Prostate gland (tissue), 2 donors: ENCODE data around the gene EIF4G3. TPM values are rescaled to one million over a fixed set of nuclear protein-coding genes. Genes with fewer than 3 reads are reported as not detected.
"Not testable (repeated sequence)": the region's sequence is repeated elsewhere in the genome, so short reads cannot be mapped to it uniquely, and the experiment has no call there.

Source experiments
- DNase-seq: peaks from one replicate; pipeline ENCODE4 v3.0.0-alpha.2; 2019; ENCODE audit warnings: low spot score
- H3K27ac ChIP-seq, 2 donors: fragments of 200-600 bp; sonication (generic); 2 replicates each; pipeline ENCODE4 v1.5.1; 2017 to 2019
- H3K27me3 ChIP-seq: fragments of 200-600 bp; sonication (generic); replicated peaks from 2 replicates; pipeline ENCODE4 v1.5.1; 2019; ENCODE audit not compliant: insufficient read depth
- H3K36me3 ChIP-seq, 2 donors: fragments of 200-600 bp; sonication (generic); 1 replicate in 1 of 2; 2 replicates in 1 of 2; pipeline versions ENCODE4 v1.5.1 to v1.8.1; 2017 to 2019
- H3K4me1 ChIP-seq: fragments of 200-600 bp; sonication (generic); replicated peaks from 2 replicates; pipeline ENCODE4 v1.5.1; 2019
- H3K4me3 ChIP-seq, 2 donors: fragments of 200-600 bp; sonication (generic); 2 replicates each; pipeline ENCODE4 v1.5.1; 2017 to 2019
- H3K9me3 ChIP-seq: fragments of 200-600 bp; sonication (generic); 2 replicates; pipeline ENCODE4 v1.5.1; 2017
- POLR2A ChIP-seq: fragments of 450-650 bp; IDR thresholded peaks from one replicate; pipeline ENCODE4 v1.6.1; 2016; ENCODE audit warnings: antibody characterized with exemption, mild to moderate bottlenecking
- POLR2AphosphoS5 ChIP-seq: sonication (generic); formaldehyde crosslinking; IDR thresholded peaks from one replicate; pipeline ENCODE4 v1.6.1; 2017; ENCODE audit warnings: antibody characterized with exemption
- WGBS: methylation state at CpG from one replicate; pipeline ENCODE4 v1.1.5; 2018; 5-methylcytosine and 5-hydroxymethylcytosine counted together
- intact Hi-C: fragments of 100-400 bp; cut with DNase I; formaldehyde crosslinking; loops from one replicate; pipeline ENCODE4 v1.14.2; 2022
- total RNA-seq, 2 donors: library from RNA; depleted of rRNA; stranded (reverse); fragments of >200 nt; gene quantifications; one replicate each; pipeline ENCODE4 v1.1.0, GENCODE V29; 2016
- TF ChIP-seq, protein P1 (sequence below), 4 experiments: fragments of 200-600 bp in 2 of 4; fragments of 450-650 bp in 2 of 4; sonication (generic) in 2 of 4; IDR thresholded peaks; 1 replicate in 3 of 4; 2 replicates in 1 of 4; pipeline ENCODE4 v1.5.1; 2016 to 2019; ENCODE audit warnings: antibody characterized with exemption in 4 of 4, mild to moderate bottlenecking in 2 of 4, moderate library complexity in 2 of 4

Gene EIF4G3
- total RNA-seq, 2 donors from 2014 or later = 28.3 to 81.1 TPM

DNA sequence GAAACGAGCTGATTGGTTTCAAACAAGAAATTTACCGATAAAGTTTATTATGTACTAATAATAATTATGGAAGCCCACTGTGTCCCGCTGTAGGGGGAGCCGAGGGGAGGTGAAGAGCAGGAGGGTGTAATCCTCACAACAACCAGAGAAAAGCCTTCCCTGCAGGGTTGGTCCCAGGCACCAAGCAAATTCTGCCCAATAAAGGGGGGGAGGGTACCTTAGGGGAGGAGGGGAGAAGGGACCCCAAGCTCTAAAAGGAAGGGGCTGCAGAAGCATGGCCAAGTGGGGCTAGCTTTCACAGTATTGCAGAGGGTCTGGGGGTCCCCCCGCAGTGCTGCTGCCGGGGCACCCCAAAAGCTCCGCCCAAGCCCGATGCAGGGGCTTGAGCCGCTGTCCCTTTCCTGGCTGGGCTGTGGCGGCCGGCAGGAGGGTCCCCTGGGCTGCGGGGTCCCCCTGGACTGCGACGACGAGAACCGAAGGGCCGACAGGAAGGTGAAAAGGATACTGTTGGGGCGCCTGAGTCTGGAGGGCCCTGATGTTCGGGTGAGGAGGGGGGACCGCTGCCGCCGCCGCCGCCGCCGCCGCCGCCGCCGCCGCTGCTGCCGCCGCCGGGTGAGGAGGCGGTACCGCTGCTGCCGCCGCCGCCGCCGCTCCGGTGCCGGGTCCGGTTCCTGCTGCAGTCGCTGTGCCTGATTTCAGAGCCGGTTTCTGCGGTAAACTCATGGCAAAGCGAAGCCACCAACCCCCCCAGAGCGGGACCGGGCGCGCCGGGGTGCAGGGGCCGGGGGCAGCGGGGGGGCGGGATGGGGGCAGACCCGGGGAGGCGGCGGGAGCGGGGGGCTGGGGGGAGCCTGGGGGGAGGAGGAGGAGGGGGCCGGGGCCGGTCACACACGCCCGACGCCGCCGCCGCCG lies 771 bp downstream of the EIF4G3 start:
- Histone ChIP-seq H3K4me1 (no peaks in the 10 kb centered on the region), H3K27me3 (no peaks in the 10 kb centered on the region), H3K36me3 (no peaks in the 10 kb centered on the region), H3K4me3 (peak overlapping the region; percentile 66 to 79), H3K27ac (peak overlapping the region; percentile 79 to 82), H3K9me3 (no peaks in the 10 kb centered on the region)
- peak; percentile 11 for DNase-seq
- WGBS = under 1% methylated on average over 24 of the region's 69 CpGs
- TF ChIP-seq POLR2A (no peak), POLR2AphosphoS5 (no peak)
- TF ChIP-seq, protein P1, sequence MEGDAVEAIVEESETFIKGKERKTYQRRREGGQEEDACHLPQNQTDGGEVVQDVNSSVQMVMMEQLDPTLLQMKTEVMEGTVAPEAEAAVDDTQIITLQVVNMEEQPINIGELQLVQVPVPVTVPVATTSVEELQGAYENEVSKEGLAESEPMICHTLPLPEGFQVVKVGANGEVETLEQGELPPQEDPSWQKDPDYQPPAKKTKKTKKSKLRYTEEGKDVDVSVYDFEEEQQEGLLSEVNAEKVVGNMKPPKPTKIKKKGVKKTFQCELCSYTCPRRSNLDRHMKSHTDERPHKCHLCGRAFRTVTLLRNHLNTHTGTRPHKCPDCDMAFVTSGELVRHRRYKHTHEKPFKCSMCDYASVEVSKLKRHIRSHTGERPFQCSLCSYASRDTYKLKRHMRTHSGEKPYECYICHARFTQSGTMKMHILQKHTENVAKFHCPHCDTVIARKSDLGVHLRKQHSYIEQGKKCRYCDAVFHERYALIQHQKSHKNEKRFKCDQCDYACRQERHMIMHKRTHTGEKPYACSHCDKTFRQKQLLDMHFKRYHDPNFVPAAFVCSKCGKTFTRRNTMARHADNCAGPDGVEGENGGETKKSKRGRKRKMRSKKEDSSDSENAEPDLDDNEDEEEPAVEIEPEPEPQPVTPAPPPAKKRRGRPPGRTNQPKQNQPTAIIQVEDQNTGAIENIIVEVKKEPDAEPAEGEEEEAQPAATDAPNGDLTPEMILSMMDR (IDR thresholded peaks at IDR 0.05) = no peak
- intact Hi-C loops = loop anchor here (5.0 kb wide), 1 partner anchor 389 kb away; the partner anchor contains the start of gene HP1BP3

DNA sequence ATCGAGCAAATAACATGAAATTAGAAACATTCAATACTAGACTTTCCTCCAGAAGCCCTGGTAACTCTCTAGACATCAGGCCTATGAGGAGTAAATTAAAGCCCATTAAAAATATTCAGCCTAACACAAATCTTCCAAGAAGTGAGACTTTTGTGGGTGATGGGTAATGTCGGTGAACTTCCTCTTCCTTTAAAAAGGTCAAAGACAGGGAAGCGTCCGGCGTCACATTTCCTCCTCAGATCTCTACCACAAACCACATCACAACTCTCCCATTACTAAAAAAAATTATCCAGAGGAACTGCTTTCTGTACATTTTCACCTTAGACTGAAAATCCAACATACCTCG lies 1.4 kb downstream of the EIF4G3 start:
- 1% methylated on average over 6 of the region's 6 CpGs for WGBS
- peak; percentile 29 for DNase-seq
- no peak for TF ChIP-seq POLR2A
- TF ChIP-seq POLR2AphosphoS5 = no peak
- TF ChIP-seq, protein P1 (IDR thresholded peaks at IDR 0.05) = no peak
- Histone ChIP-seq H3K9me3 (no peaks in the 10 kb centered on the region), H3K27me3 (no peaks in the 10 kb centered on the region), H3K27ac (peak overlapping the region; percentile 79 to 82), H3K4me1 (no peaks in the 10 kb centered on the region), H3K4me3 (peak overlapping the region; percentile 66 to 79), H3K36me3 (no peaks in the 10 kb centered on the region)
- intact Hi-C loops = loop anchor here (5.0 kb wide), 1 partner anchor 388 kb away; the partner anchor contains the start of gene HP1BP3

DNA sequence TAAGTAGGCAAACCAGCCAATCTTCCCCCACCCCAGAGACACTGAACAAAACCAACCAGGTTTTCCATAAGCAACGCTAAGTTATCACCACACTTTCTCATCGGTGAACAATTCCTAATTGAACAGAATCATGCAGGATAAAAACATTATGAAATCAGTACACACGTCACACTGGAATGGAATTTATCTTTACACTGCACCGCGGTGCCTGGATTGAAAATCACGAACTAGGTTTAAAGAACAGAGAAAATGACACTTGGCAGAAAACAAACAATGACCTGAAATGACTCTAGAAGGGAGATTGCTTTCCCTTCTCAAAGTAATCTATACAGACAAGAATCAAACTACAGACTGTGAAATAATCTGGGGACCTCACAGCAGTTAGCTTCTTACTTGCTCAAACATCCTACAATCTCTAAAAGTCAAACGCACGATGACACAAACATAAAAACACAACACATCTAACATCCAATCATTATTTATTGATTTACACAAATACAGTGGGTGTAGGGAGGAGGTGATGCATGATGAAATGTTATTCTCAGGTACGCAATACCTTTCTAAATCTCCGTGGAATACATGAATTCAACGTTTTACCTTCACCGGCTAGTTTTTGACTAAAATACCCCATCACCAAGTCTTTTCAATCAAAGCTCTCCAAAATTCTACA lies 1.9 kb downstream of the EIF4G3 start:
- no peaks in the 10 kb centered on the region for H3K4me1 ChIP-seq

DNA sequence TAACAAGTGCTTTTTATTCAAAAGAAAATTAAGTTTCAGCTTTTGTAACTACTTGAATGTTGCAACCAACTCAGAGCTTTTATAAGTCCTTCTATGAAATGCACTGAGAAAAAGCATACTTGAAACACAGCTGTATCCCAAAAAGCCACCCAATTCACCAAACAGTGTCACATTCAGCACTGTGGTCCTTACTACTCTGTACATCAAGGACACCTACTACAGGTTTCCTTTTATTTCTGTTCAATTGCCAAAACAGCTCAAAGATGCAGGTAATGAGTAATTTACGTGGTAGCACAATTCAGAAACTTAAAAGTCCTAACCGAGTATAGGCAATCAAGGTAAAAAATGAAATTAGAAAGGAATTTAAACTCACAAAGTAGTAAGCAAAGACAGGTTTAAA lies 2.5 kb downstream of the EIF4G3 start:
- 41% methylated on average over 2 of the region's 2 CpGs for WGBS
- peak overlapping the region; percentile 79 to 82 for H3K27ac ChIP-seq
- intact Hi-C loops = no loop called here
- H3K9me3 ChIP-seq = no peaks in the 10 kb centered on the region
- no peak for DNase-seq
- no peak for TF ChIP-seq POLR2AphosphoS5
- no peak for TF ChIP-seq POLR2A
- TF ChIP-seq, protein P1 (IDR thresholded peaks at IDR 0.05) = no peak
- no peaks in the 10 kb centered on the region for H3K36me3 ChIP-seq
- H3K4me3 ChIP-seq = no peak overlapping the region
- H3K4me1 ChIP-seq = no peaks in the 10 kb centered on the region
- no peaks in the 10 kb centered on the region for H3K27me3 ChIP-seq

More for the DNA sequence above, 1.9 kb downstream of the EIF4G3 start:
- TF ChIP-seq POLR2A (no peak), POLR2AphosphoS5 (peak; percentile 26)
- DNase-seq = no peak
- intact Hi-C loops = loop anchor here (5.0 kb wide), 1 partner anchor 387 kb away; the partner anchor contains the start of gene HP1BP3
- no peaks in the 10 kb centered on the region for H3K27me3 ChIP-seq
- H3K36me3 ChIP-seq = no peaks in the 10 kb centered on the region
- peak overlapping the region; percentile 66 to 79 for H3K4me3 ChIP-seq
- H3K9me3 ChIP-seq = no peaks in the 10 kb centered on the region
- WGBS = 8% methylated on average over 12 of the region's 12 CpGs
- peak overlapping the region; percentile 79 to 82 for H3K27ac ChIP-seq

DNA sequence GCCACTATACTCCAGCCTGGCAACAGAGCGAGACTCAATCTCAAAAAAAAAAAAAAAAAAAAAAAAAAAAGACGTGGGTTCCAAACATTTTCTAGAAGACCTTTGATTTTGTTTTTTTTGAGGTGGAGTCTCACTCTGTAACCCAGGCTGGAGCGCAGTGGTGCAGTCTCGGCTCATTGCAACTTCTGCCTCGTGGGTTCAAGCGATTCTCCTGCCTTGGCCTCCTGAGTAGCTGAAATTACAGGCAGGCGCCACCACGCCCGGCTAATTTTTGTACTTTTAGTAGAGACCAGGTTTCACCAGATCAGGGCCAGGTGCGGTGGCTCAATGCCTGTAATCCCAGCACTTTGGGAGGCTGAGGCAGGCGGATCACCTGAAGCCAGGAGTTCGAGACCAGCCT lies 3.6 kb downstream of the EIF4G3 start:
- DNase-seq, H3K4me3 ChIP-seq, H3K9me3 ChIP-seq, H3K27ac ChIP-seq, H3K4me1 ChIP-seq, H3K27me3 ChIP-seq, intact Hi-C loops, H3K36me3 ChIP-seq: not testable (repeated sequence)
- WGBS = 91% methylated on average over 12 of the region's 12 CpGs

DNA sequence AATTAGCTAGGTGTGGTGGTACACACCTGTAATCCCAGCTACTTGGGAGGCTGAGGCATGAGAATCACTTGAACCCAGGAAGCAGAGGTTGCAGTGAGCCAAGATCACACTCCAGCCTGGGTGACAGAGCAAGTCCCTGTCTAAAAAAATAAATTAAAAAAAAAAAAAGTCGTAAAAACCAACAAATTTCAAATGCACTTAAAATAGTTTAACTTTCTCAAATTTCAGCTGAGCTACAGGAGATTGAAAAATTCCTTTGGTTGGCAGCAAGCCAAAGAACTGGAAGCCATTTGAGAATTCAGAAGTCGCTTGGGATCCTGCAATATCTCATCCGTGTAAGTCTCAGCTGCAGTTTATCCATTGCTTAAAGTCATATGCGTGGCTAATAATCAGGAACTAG lies 5.9 kb downstream of the EIF4G3 start:
- H3K27me3 ChIP-seq, intact Hi-C loops, DNase-seq, H3K9me3 ChIP-seq, H3K4me1 ChIP-seq, H3K36me3 ChIP-seq, H3K27ac ChIP-seq, H3K4me3 ChIP-seq: not testable (repeated sequence)
- 45% methylated on average over 4 of the region's 4 CpGs for WGBS
